ENCODE data around the gene TCN1. TPM values are rescaled to one million over a fixed set of nuclear protein-coding genes. Genes with fewer than 3 reads are reported as not detected.

The TCN1 gene
- total RNA-seq, 1 donor from 2014 or later, result 1.3 TPM

GRCh38 chr11:59846556-59846955 is 19.7 kb downstream of the TCN1 start:
- DNase-seq (ENCODE audit: low read depth), result no peak
- no peak overlapping the region for H3K4me3 ChIP-seq (ENCODE audit: low read depth, low read length)
- TF ChIP-seq CTCF (conservative IDR thresholded peaks at IDR 0.05; ENCODE audit: low read depth, low read length), result no peak

GRCh38 chr11:59845399-59845798 is 20.9 kb downstream of the TCN1 start, which contains the start of gene CBLIF:
Gene CBLIF (minus strand): TSS chr11:59845499. CDS start chr11:59845453, 46 bp downstream.
- H3K4me3 ChIP-seq (ENCODE audit: low read depth, low read length), result no peak within 1 kb of the TSS
- no peak for TF ChIP-seq CTCF (conservative IDR thresholded peaks at IDR 0.05; ENCODE audit: low read depth, low read length)
- no peak for DNase-seq (ENCODE audit: low read depth)

GRCh38 chr11:59842316-59842715 is 24.0 kb downstream of the TCN1 start:
- H3K4me3 ChIP-seq (ENCODE audit: low read depth, low read length), result no peak overlapping the region
- TF ChIP-seq CTCF (conservative IDR thresholded peaks at IDR 0.05; ENCODE audit: low read depth, low read length), result no peak
- DNase-seq (ENCODE audit: low read depth), result no peak

GRCh38 chr11:59841514-59841913 is 24.8 kb downstream of the TCN1 start:
- TF ChIP-seq CTCF (conservative IDR thresholded peaks at IDR 0.05; ENCODE audit: low read depth, low read length), result no peak
- no peak for DNase-seq (ENCODE audit: low read depth)
- no peak overlapping the region for H3K4me3 ChIP-seq (ENCODE audit: low read depth, low read length)

GRCh38 chr11:59839615-59840014 is 26.7 kb downstream of the TCN1 start:
- no peak for TF ChIP-seq CTCF (conservative IDR thresholded peaks at IDR 0.05; ENCODE audit: low read depth, low read length)
- no peak for DNase-seq (ENCODE audit: low read depth)
- no peak overlapping the region for H3K4me3 ChIP-seq (ENCODE audit: low read depth, low read length)

GRCh38 chr11:59833602-59834001 is 32.7 kb downstream of the TCN1 start:
- no peak for TF ChIP-seq CTCF (conservative IDR thresholded peaks at IDR 0.05; ENCODE audit: low read depth, low read length)
- no peak overlapping the region for H3K4me3 ChIP-seq (ENCODE audit: low read depth, low read length)
- no peak for DNase-seq (ENCODE audit: low read depth)

GRCh38 chr11:59829358-59829757 is 36.9 kb downstream of the TCN1 start:
- no peak for DNase-seq (ENCODE audit: low read depth)
- no peak for TF ChIP-seq CTCF (conservative IDR thresholded peaks at IDR 0.05; ENCODE audit: low read depth, low read length)
- H3K4me3 ChIP-seq (ENCODE audit: low read depth, low read length), result no peak overlapping the region
